Mesenchymal stem cell (in vitro differentiated cells and primary cell): Measurements from ENCODE around the gene ARHGAP33.
A peak's percentile ranks its signal among the peaks of the same experiment; 100 is the strongest.

Source experiments
- DNase-seq: peaks from one replicate; pipeline ENCODE4 v3.0.0-alpha.2; 2013
- H2AFZ ChIP-seq: one replicate; pipeline ENCODE4 v1.6.1; 2013; ENCODE audit warnings: low read depth, mild to moderate bottlenecking, control low read depth, inconsistent platforms, low read length, moderate library complexity
- H2AK5ac ChIP-seq: 2 replicates; pipeline ENCODE4 v1.6.1; 2013; ENCODE audit warnings: low read length, moderate library complexity, mild to moderate bottlenecking, inconsistent platforms; ENCODE audit not compliant: severe bottlenecking
- H2BK120ac ChIP-seq: one replicate; pipeline ENCODE4 v1.6.1; 2013; ENCODE audit warnings: low read depth, mild to moderate bottlenecking, inconsistent platforms, low read length, moderate library complexity
- H2BK12ac ChIP-seq, 2 experiments: one replicate each; pipeline ENCODE4 v1.6.1; 2013; ENCODE audit warnings: inconsistent platforms in 2 of 2, low read length in 2 of 2, mild to moderate bottlenecking in 2 of 2, moderate library complexity in 2 of 2, control low read depth in 1 of 2
- H2BK15ac ChIP-seq: one replicate; pipeline ENCODE4 v1.6.1; 2013; ENCODE audit warnings: mild to moderate bottlenecking, low read depth, inconsistent platforms; ENCODE audit not compliant: poor library complexity, severe bottlenecking
- H2BK5ac ChIP-seq: 2 replicates; pipeline ENCODE4 v1.6.1; 2013; ENCODE audit warnings: low read depth, mild to moderate bottlenecking, low read length, control low read depth, inconsistent platforms; ENCODE audit not compliant: poor library complexity, severe bottlenecking
- H3K14ac ChIP-seq, 2 experiments: one replicate each; pipeline ENCODE4 v1.6.1; 2013; ENCODE audit warnings: inconsistent platforms in 2 of 2, low read length in 2 of 2, control low read depth in 1 of 2, mild to moderate bottlenecking in 1 of 2, moderate library complexity in 1 of 2
- H3K18ac ChIP-seq, 2 experiments: one replicate each; pipeline ENCODE4 v1.6.1; 2013; ENCODE audit warnings: inconsistent platforms in 2 of 2, low read length in 2 of 2, control low read depth in 1 of 2, low read depth in 1 of 2, mild to moderate bottlenecking in 1 of 2
- H3K23ac ChIP-seq, 2 experiments: one replicate each; pipeline ENCODE4 v1.6.1; 2013; ENCODE audit warnings: inconsistent platforms in 2 of 2, low read length in 2 of 2, mild to moderate bottlenecking in 2 of 2, moderate library complexity in 2 of 2, control low read depth in 1 of 2
- H3K27ac ChIP-seq: 2 replicates; pipeline ENCODE4 v1.5.1; 2013; ENCODE audit warnings: mild to moderate bottlenecking, moderate library complexity, low read length, control low read depth, inconsistent platforms; ENCODE audit not compliant: poor library complexity, severe bottlenecking
- H3K27me3 ChIP-seq, 2 experiments: 2 replicates each; pipeline versions ENCODE4 v1.6.1 to v1.7.0; 2013; ENCODE audit warnings: low read length in 2 of 2, mild to moderate bottlenecking in 2 of 2, moderate library complexity in 2 of 2, control low read depth in 1 of 2, inconsistent platforms in 1 of 2; ENCODE audit not compliant: control insufficient read depth in 1 of 2, insufficient read depth in 1 of 2
- H3K36me3 ChIP-seq, 2 experiments: 2 replicates each; pipeline versions ENCODE4 v1.6.1 to v1.7.0; 2013; ENCODE audit warnings: low read length in 2 of 2, control low read depth in 1 of 2, inconsistent platforms in 1 of 2, low read depth in 1 of 2, mild to moderate bottlenecking in 1 of 2; ENCODE audit not compliant: insufficient read depth in 2 of 2, control insufficient read depth in 1 of 2
- H3K4ac ChIP-seq, 2 experiments: one replicate each; pipeline ENCODE4 v1.6.1; 2013; ENCODE audit warnings: inconsistent platforms in 2 of 2, low read length in 2 of 2, mild to moderate bottlenecking in 2 of 2, moderate library complexity in 2 of 2, control low read depth in 1 of 2, low read depth in 1 of 2
- H3K4me1 ChIP-seq: 2 replicates; pipeline ENCODE4 v1.6.1; 2013; ENCODE audit warnings: low read depth, low read length, control low read depth; ENCODE audit not compliant: control insufficient read depth, insufficient read depth
- H3K4me2 ChIP-seq: 2 replicates; pipeline ENCODE4 v1.6.1; 2013; ENCODE audit warnings: low read length, mild to moderate bottlenecking, inconsistent platforms; ENCODE audit not compliant: poor library complexity, severe bottlenecking
- H3K4me3 ChIP-seq, 2 experiments: 2 replicates each; pipeline versions ENCODE4 v1.5.1 to v1.7.0; 2013; ENCODE audit warnings: low read length in 2 of 2, mild to moderate bottlenecking in 2 of 2, control low read depth in 1 of 2, low read depth in 1 of 2; ENCODE audit not compliant: insufficient read depth in 1 of 2
- H3K79me1 ChIP-seq: replicated peaks from 2 replicates; pipeline ENCODE4 v1.6.1; 2013; ENCODE audit warnings: mild to moderate bottlenecking, control low read depth, low read length, inconsistent platforms; ENCODE audit not compliant: poor library complexity, severe bottlenecking
- H3K9ac ChIP-seq: 2 replicates; pipeline ENCODE4 v1.7.0; 2013; ENCODE audit warnings: mild to moderate bottlenecking, low read length, moderate library complexity
- H3K9me3 ChIP-seq: 2 replicates; pipeline ENCODE4 v1.7.0; 2013; ENCODE audit warnings: mild to moderate bottlenecking, low read length; ENCODE audit not compliant: control insufficient read depth
- H4K8ac ChIP-seq: one replicate; pipeline ENCODE4 v1.6.1; 2013; ENCODE audit warnings: inconsistent platforms, mild to moderate bottlenecking, low read length, moderate library complexity
- H4K91ac ChIP-seq: one replicate; pipeline ENCODE4 v1.6.1; 2013; ENCODE audit warnings: mild to moderate bottlenecking, low read length, inconsistent platforms
- WGBS: methylation state at CpG from one replicate; pipeline ENCODE4 v1.1.7; 2013; ENCODE audit warnings: mixed read lengths; 5-methylcytosine and 5-hydroxymethylcytosine counted together

ARHGAP33 gene

DNA sequence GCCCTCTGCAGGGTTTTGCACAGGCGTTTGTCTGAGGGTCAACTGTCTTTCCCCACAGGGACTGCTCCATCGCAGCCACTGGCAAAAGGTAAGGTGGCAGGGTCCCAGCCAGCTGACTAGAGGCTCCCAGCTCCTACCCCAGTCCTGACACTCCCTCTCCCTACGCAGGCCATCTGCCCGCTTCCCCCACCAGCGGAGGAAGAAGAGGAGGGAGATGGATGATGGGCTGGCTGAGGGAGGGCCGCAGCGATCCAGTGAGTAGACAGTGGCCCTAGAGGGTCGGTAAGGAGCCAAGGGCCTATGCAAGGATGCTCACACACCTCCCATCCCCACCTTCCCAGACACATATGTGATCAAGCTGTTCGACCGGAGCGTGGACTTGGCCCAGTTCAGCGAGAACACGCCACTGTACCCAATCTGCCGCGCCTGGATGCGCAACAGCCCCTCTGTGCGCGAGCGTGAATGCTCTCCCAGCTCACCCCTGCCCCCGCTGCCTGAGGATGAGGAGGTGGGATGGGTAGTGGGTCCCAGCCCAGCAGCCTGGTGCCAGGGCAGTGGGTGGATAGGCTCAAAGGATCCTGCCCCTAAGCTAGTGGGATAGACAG is 22.5 kb upstream of the ARHGAP33 start:
- Histone ChIP-seq H3K79me1 (peaks cover 38% of the 10 kb centered on the region), H3K36me3 (peaks cover 32 to 51% of the 10 kb centered on the region in 2 experiments), H3K27ac (no peak overlapping the region), H2BK12ac (peak overlapping the region in 1 of 2 experiments; percentile 6), H3K4me1 (peaks cover 33% of the 10 kb centered on the region), H3K4me3 (no peak overlapping the region), H3K14ac (no peak overlapping the region), H2BK120ac (no peak overlapping the region), H3K27me3 (no peaks in the 10 kb centered on the region), H2BK5ac (no peak overlapping the region), H2BK15ac (no peak overlapping the region), H3K18ac (no peak overlapping the region), H4K8ac (peak overlapping the region; percentile 57), H2AK5ac (no peak overlapping the region), H3K23ac (no peak overlapping the region), H3K4ac (no peak overlapping the region), H4K91ac (peak overlapping the region; percentile 82), H3K9me3 (no peaks in the 10 kb centered on the region), H2AFZ (no peak overlapping the region), H3K4me2 (no peak overlapping the region), H3K9ac (peak overlapping the region; percentile 14)
- no peak for DNase-seq
- 99% methylated on average over 14 of the region's 20 CpGs for WGBS

DNA sequence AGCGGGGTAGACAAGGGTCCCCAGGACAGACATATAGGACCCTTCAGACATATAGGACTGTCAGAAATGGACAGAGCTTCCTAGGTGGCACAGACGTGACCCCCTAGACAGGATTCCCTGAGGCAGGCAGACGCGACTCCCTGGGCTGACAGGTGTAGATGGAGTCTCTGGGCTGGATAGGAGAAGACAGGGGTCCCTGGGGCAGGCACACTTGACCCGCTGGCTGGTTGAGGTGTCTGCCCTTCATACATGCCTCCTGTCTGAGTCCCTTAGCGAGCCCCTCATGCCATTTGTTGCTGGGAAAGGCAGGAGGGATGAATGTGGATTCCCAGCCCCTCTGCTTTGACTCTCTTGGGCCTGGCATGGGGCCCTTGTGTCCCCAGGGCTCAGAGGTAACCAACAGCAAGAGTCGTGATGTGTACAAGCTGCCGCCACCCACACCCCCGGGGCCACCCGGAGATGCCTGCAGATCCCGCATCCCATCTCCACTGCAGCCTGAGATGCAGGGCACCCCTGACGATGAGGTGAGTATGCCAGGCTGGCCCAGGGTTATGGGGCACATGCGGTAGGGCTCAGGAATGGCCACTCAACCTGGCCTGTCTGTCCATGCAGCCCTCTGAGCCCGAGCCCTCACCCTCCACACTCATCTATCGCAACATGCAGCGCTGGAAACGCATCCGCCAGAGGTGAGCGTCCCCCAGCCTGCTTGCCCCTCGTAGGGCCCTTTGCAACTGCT is 21.6 kb upstream of the ARHGAP33 start:
- no peaks in the 10 kb centered on the region for H3K27me3 ChIP-seq
- peak overlapping the region in 1 of 2 experiments; percentile 37 for H3K4me3 ChIP-seq
- no peak overlapping the region for H4K91ac ChIP-seq
- H4K8ac ChIP-seq: no peak overlapping the region
- H3K14ac ChIP-seq: no peak overlapping the region
- H2AK5ac ChIP-seq: no peak overlapping the region
- no peak overlapping the region for H3K4ac ChIP-seq
- no peaks in the 10 kb centered on the region for H3K9me3 ChIP-seq
- H3K79me1 ChIP-seq: peaks cover 34% of the 10 kb centered on the region
- no peak overlapping the region for H2BK5ac ChIP-seq
- no peak overlapping the region for H2BK120ac ChIP-seq
- peak overlapping the region; percentile 99 for H3K9ac ChIP-seq
- no peak overlapping the region for H2BK12ac ChIP-seq
- H3K4me2 ChIP-seq: no peak overlapping the region
- 96% methylated on average over 20 of the region's 20 CpGs for WGBS
- no peak overlapping the region for H3K27ac ChIP-seq
- DNase-seq: no peak
- peaks cover 34% of the 10 kb centered on the region for H3K4me1 ChIP-seq
- H2BK15ac ChIP-seq: no peak overlapping the region
- H3K36me3 ChIP-seq: peaks cover 32 to 51% of the 10 kb centered on the region in 2 experiments
- no peak overlapping the region for H3K18ac ChIP-seq
- no peak overlapping the region for H3K23ac ChIP-seq
- no peak overlapping the region for H2AFZ ChIP-seq

DNA sequence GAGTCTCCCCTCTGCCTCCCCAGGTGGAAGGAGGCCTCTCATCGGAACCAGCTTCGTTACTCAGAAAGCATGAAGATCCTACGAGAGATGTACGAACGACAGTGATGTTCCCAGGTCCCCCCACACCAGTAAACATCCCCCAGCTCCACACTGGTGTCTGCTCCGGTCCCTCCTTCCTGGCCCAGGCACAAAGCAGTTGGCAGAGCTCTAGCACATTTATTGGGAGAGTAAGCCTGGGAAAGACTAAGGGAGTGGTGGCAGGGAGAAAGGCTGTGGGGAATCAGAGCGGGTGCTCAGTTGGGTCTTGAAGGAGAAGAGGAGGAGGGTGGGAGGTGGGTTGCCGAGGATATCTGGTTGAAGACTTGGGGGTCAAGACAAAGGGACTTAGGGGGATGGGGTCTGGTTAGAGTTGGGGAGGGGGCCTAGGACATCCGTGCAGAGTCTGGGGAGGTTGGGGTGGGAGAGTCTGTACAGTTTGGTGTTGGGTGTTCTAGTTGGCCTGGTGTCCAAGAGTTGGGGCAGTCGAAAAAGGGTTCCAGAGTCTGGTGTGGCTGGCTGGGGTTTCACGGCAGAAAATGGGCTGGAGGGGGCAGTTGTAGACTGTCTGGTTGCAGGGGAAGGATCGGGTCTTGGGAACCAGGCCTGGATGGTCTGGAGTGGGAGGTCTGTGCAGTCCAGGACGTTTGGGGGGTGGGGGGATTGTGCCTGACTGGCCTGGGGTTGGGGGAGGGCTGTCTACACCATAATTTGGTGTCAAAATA is 20.8 kb upstream of the ARHGAP33 start:
- whole genome bisulfite sequencing: 92% methylated on average over 13 of the region's 13 CpGs

DNA sequence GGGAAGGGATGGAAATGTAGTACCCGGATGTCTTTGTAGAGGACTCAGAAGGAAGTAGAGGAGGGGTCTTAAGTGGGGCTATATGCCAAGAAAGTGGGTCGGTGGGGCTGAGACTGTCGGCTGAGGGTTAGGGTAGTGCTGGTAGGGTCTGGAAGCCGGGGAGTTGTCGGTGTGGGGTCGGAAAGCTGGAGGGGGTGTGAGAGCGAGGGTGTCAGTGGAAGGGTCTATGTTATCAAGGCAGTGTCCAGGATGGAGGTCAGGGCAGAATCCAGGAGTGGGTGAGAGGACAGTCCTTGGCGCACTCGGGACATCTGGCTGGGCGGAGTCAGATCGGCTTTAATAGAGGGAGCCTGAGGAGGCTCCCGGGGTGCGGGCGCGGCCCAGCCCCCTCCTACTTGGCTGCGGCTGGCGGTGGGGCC is 20.2 kb upstream of the ARHGAP33 start:
- Histone ChIP-seq H2BK5ac (no peak overlapping the region), H3K27ac (no peak overlapping the region), H3K9me3 (no peaks in the 10 kb centered on the region), H2BK12ac (peak overlapping the region in 1 of 2 experiments; percentile 88), H3K79me1 (peaks cover 33% of the 10 kb centered on the region), H3K4me1 (peaks cover 35% of the 10 kb centered on the region), H3K4ac (peak overlapping the region in 1 of 2 experiments; percentile 87), H3K14ac (peak overlapping the region in 1 of 2 experiments; percentile 13), H3K4me3 (peak overlapping the region in 1 of 2 experiments; percentile 99), H2BK15ac (peak overlapping the region; percentile 44), H2BK120ac (peak overlapping the region; percentile 91), H4K91ac (peak overlapping the region; percentile 85), H4K8ac (peak overlapping the region; percentile 83), H3K9ac (peak overlapping the region; percentile 99), H3K23ac (peak overlapping the region in 1 of 2 experiments; percentile 50), H3K36me3 (peaks cover 41 to 56% of the 10 kb centered on the region in 2 experiments), H2AFZ (no peak overlapping the region), H3K27me3 (no peaks in the 10 kb centered on the region), H2AK5ac (no peak overlapping the region), H3K18ac (peak overlapping the region; percentile 69 to 100), H3K4me2 (no peak overlapping the region)
- 71% methylated on average over 17 of the region's 17 CpGs for WGBS
- DNase-seq: no peak

More for the DNA sequence above, 20.8 kb upstream of the ARHGAP33 start:
- no peak overlapping the region for H3K4me2 ChIP-seq
- peaks cover 33% of the 10 kb centered on the region for H3K79me1 ChIP-seq
- no peak overlapping the region for H2BK15ac ChIP-seq
- DNase-seq: no peak
- H2BK120ac ChIP-seq: no peak overlapping the region
- no peak overlapping the region for H3K4ac ChIP-seq
- no peak overlapping the region for H2AK5ac ChIP-seq
- peak overlapping the region; percentile 99 for H3K9ac ChIP-seq
- H3K27me3 ChIP-seq: no peaks in the 10 kb centered on the region
- no peaks in the 10 kb centered on the region for H3K9me3 ChIP-seq
- no peak overlapping the region for H4K8ac ChIP-seq
- no peak overlapping the region for H4K91ac ChIP-seq
- peaks cover 37% of the 10 kb centered on the region for H3K4me1 ChIP-seq
- H3K18ac ChIP-seq: no peak overlapping the region
- no peak overlapping the region for H3K14ac ChIP-seq
- no peak overlapping the region for H3K23ac ChIP-seq
- H2BK12ac ChIP-seq: no peak overlapping the region
- H2BK5ac ChIP-seq: no peak overlapping the region
- no peak overlapping the region for H2AFZ ChIP-seq
- H3K4me3 ChIP-seq: peak overlapping the region in 1 of 2 experiments; percentile 99
- peaks cover 35 to 55% of the 10 kb centered on the region in 2 experiments for H3K36me3 ChIP-seq
- no peak overlapping the region for H3K27ac ChIP-seq
